Neural crest cell (in vitro differentiated cells): Measurements from ENCODE around the gene FRMD6. TPM values are rescaled to one million over a fixed set of nuclear protein-coding genes. Genes with fewer than 3 reads are reported as not detected.
"Not testable (repeated sequence)": the region's sequence is repeated elsewhere in the genome, so short reads cannot be mapped to it uniquely, and the experiment has no call there.

ENCODE experiments used
- DNase-seq: peaks from one replicate; pipeline ENCODE4 v3.0.0; 2021; ENCODE audit warnings: low read depth, mixed read lengths, low spot score
- H3K27ac Mint-ChIP-seq: one replicate; pipeline ENCODE4 v1.8.0; 2021; ENCODE audit warnings: mild to moderate bottlenecking, mixed read lengths; ENCODE audit not compliant: unreplicated experiment
- H3K27me3 Mint-ChIP-seq: 2 replicates; pipeline ENCODE4 v1.8.0; 2021; ENCODE audit warnings: low read depth, mild to moderate bottlenecking, mixed read lengths
- H3K36me3 Mint-ChIP-seq: 2 replicates; pipeline ENCODE4 v1.8.0; 2021; ENCODE audit warnings: low read depth, mild to moderate bottlenecking, mixed read lengths
- H3K4me1 Mint-ChIP-seq: 2 replicates; pipeline ENCODE4 v1.8.0; 2021; ENCODE audit warnings: mixed read lengths
- H3K4me3 Mint-ChIP-seq: one replicate; pipeline ENCODE4 v1.8.0; 2021; ENCODE audit warnings: mild to moderate bottlenecking, mixed read lengths
- H3K9me3 Mint-ChIP-seq: 2 replicates; pipeline ENCODE4 v1.8.0; 2021; ENCODE audit warnings: mixed read lengths
- CTCF ChIP-seq: fragments of 200-600 bp; sonication (generic); conservative IDR thresholded peaks from 2 replicates; pipeline ENCODE4 v1.5.0; 2021; ENCODE audit warnings: antibody characterized with exemption, mild to moderate bottlenecking
- total RNA-seq: library from RNA; stranded (reverse); gene quantifications from 2 replicates; pipeline ENCODE4 v1.2.1, GENCODE V29; 2021

The FRMD6 gene
- total RNA-seq, 1 donor from 2014 or later, result 38.0 TPM

- TF ChIP-seq CTCF, result no peak
- no peak for DNase-seq
- no peak overlapping the region for H3K27ac Mint-ChIP-seq
These were observed 98.8 kb downstream of the FRMD6 start for GRCh38 chr14:51750542-51750941.

GRCh38 chr14:51751611-51752345 lies 100.1 kb downstream of the FRMD6 start:
- H3K4me3 Mint-ChIP-seq, H3K9me3 Mint-ChIP-seq, H3K27me3 Mint-ChIP-seq, DNase-seq, H3K36me3 Mint-ChIP-seq: not testable (repeated sequence)
- peak overlapping the region; percentile 95 for H3K27ac Mint-ChIP-seq
- H3K4me1 Mint-ChIP-seq, result peaks cover 23% of the 10 kb centered on the region

More at GRCh38 chr14:51750542-51750941, 98.8 kb downstream of the FRMD6 start:
- H3K27me3 Mint-ChIP-seq, result no peaks in the 10 kb centered on the region
- H3K36me3 Mint-ChIP-seq, result no peaks in the 10 kb centered on the region
- peaks cover 7% of the 10 kb centered on the region for H3K9me3 Mint-ChIP-seq
- peaks cover 23% of the 10 kb centered on the region for H3K4me1 Mint-ChIP-seq
- no peak overlapping the region for H3K4me3 Mint-ChIP-seq

- not testable (repeated sequence) for H3K9me3 Mint-ChIP-seq, H3K27me3 Mint-ChIP-seq, H3K36me3 Mint-ChIP-seq, DNase-seq, H3K4me3 Mint-ChIP-seq, H3K27ac Mint-ChIP-seq, H3K4me1 Mint-ChIP-seq
These were observed 106.0 kb downstream of the FRMD6 start for GRCh38 chr14:51757756-51758155.

- no peak overlapping the region for H3K4me3 Mint-ChIP-seq
- no peak for TF ChIP-seq CTCF
- peaks cover 2% of the 10 kb centered on the region for H3K36me3 Mint-ChIP-seq
- no peak overlapping the region for H3K27ac Mint-ChIP-seq
- H3K9me3 Mint-ChIP-seq, result peaks cover 2% of the 10 kb centered on the region
- no peak for DNase-seq
- no peaks in the 10 kb centered on the region for H3K27me3 Mint-ChIP-seq
- no peaks in the 10 kb centered on the region for H3K4me1 Mint-ChIP-seq
These were observed 108.2 kb downstream of the FRMD6 start for GRCh38 chr14:51759950-51760349.

GRCh38 chr14:51765726-51766125 lies 114.0 kb downstream of the FRMD6 start:
- H3K4me3 Mint-ChIP-seq, H3K9me3 Mint-ChIP-seq, H3K4me1 Mint-ChIP-seq, DNase-seq, H3K27me3 Mint-ChIP-seq, H3K36me3 Mint-ChIP-seq, H3K27ac Mint-ChIP-seq: not testable (repeated sequence)

GRCh38 chr14:51766586-51766985 lies 114.9 kb downstream of the FRMD6 start:
- not testable (repeated sequence) for H3K4me1 Mint-ChIP-seq, DNase-seq, H3K27me3 Mint-ChIP-seq, H3K4me3 Mint-ChIP-seq, H3K36me3 Mint-ChIP-seq, H3K9me3 Mint-ChIP-seq
- peak overlapping the region; percentile 92 for H3K27ac Mint-ChIP-seq

GRCh38 chr14:51769261-51769660 lies 117.6 kb downstream of the FRMD6 start:
- not testable (repeated sequence) for H3K27ac Mint-ChIP-seq, H3K9me3 Mint-ChIP-seq, H3K4me1 Mint-ChIP-seq

GRCh38 chr14:51774209-51774608 lies 122.5 kb downstream of the FRMD6 start:
- no peak for TF ChIP-seq CTCF

More at GRCh38 chr14:51769261-51769660, 117.6 kb downstream of the FRMD6 start:
- H3K27me3 Mint-ChIP-seq, H3K4me3 Mint-ChIP-seq, H3K36me3 Mint-ChIP-seq, DNase-seq: not testable (repeated sequence)

More at GRCh38 chr14:51774209-51774608, 122.5 kb downstream of the FRMD6 start:
- H3K9me3 Mint-ChIP-seq, result peaks cover 2% of the 10 kb centered on the region
- no peaks in the 10 kb centered on the region for H3K36me3 Mint-ChIP-seq
- no peak overlapping the region for H3K27ac Mint-ChIP-seq
- peaks cover 7% of the 10 kb centered on the region for H3K4me1 Mint-ChIP-seq
- no peak for DNase-seq
- H3K4me3 Mint-ChIP-seq, result no peak overlapping the region
- no peaks in the 10 kb centered on the region for H3K27me3 Mint-ChIP-seq
